ENCODE results near the gene SDSL. TPM values are rescaled to one million over a fixed set of nuclear protein-coding genes. Genes with fewer than 3 reads are reported as not detected.

The SDSL gene
- polyA plus RNA-seq, 3 donors, result 4.9 to 9.9 (median 8.0) TPM

DNA sequence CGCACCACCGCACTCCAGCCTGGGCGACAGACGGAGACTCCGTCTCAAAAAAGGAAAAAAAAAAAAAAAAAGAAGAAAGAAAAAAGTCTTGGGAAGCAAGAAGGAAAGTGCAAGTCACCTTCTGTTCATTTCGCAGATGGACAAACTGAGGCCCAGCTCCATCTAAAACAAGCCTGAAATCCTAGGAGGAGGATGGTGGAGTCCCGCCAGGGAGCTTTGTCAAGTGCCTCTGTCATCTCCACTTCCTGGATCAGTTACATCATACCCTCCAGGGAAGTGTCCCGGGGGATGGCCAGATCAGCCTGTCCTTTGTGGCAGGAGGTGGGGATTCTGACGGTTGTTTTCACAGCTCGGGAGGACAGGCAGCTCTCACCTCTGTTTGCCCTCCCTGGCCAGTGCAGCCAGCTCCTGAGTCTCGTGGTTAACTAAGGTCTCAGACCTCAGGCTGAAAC, 8.7 kb upstream of the SDSL start:
- 59 to 67% (median 60%) methylated on average over 11 of the region's 11 CpGs for WGBS, 3 donors
- no peak overlapping the region for H3K27ac ChIP-seq (ENCODE audit: low read depth, low read length)

- no peak overlapping the region for H3K27ac ChIP-seq (ENCODE audit: low read depth, low read length)
- WGBS, 3 donors, result 86 to 91% (median 87%) methylated on average over 9 of the region's 9 CpGs
These were observed 7.6 kb upstream of the SDSL start for GRCh38 chr12:113414519-113415038.

DNA sequence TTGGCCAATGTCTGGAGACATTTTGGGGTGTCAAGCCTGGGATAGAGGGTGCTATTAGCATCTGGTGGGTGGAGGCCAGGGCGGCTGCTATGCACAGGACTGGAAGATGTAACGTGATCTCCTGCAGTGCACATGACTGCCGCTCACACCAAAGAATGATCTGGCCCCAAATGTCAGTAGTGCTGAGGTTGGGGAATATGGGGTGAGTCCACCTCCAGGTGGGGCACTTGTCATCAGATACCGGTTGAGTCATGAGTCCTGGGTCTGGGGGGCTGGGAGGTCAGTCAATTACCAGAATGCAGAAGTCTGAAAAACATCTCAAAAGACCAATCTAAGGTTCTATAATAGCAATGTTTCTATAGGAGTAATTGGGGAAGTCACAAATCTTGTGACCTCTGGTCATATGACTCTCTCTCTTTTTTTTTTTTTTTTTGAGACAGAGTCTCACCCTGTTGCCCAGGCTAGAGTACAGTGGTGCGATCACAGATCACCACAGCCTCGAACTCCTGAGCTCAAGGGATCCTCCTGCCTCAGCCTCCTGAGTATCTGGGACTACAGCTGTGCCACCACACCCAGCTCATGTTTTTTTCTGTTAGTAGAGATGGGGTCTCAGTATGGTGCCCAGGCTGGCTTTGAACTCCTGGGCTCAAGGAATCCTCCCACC, 6.0 kb upstream of the SDSL start:
- 53 to 58% (median 53%) methylated on average over 6 of the region's 6 CpGs for WGBS, 3 donors
- H3K27ac ChIP-seq (ENCODE audit: low read depth, low read length), result no peak overlapping the region

DNA sequence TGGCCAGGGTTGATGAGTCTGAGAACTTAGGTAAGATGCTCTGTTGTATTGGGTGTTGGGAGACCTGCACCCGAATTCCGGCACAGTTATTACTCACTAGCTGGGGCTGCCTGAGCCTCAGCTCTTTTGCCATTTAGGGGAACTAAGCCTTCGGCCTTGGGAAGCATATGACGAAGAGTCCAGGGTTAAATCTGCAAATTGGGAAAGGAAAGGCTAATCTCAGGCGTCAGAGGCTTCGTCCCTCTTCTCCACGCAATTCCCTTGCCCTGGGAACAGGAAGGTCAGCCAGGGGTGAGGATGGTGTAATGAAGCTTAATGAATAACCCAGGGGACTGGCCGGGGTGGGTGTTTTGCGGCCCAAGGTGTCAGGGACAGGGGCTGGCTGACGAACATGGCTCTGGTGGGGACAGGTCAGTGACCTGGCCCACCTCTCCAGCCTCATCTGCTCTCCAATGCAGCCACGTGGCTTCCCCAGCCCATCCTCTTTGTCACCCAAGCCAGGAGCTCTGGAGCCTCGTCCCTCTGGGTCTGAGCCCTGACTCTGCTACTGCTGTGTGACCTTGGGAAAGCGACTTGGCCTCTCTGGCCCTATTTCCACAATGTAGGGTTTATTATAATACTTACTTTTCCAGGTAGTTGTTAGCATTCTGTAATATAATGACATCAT, 3.8 kb upstream of the SDSL start:
- no peak overlapping the region for H3K27ac ChIP-seq (ENCODE audit: low read depth, low read length)
- 24 to 52% (median 36%) methylated on average over 13 of the region's 13 CpGs for WGBS, 3 donors

DNA sequence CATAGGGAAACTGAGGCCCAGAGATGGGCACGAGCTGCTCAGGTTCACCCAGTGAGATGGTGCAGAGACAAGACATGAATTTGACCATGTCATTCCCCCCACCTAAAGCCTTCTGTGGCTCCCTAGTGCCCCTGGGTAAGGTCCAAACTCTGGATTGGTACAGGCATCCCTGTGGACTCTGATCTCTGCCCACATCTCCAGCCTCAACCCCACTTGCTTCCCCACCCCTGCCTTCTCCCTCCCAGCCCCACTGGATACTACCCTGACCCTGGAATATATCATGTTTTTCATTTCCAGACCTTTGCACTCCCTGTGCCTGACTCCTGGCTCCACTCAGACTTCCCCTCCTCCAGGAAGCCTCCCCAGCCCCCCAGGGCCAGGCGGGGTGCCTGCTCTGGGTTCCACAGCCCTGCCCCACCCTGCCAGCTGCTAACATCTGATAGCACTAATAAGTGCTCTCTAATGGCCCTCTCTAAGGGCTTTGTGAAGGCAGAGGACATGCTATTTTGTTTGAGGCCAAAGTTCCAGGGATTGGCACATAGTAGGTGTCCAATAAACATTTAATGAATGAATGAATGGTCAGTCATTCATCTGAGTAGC, 1.1 kb upstream of the SDSL start:
- no peak overlapping the region for H3K27ac ChIP-seq (ENCODE audit: low read depth, low read length)
- 61 to 65% (median 61%) methylated on average over 2 of the region's 2 CpGs for WGBS, 3 donors

DNA sequence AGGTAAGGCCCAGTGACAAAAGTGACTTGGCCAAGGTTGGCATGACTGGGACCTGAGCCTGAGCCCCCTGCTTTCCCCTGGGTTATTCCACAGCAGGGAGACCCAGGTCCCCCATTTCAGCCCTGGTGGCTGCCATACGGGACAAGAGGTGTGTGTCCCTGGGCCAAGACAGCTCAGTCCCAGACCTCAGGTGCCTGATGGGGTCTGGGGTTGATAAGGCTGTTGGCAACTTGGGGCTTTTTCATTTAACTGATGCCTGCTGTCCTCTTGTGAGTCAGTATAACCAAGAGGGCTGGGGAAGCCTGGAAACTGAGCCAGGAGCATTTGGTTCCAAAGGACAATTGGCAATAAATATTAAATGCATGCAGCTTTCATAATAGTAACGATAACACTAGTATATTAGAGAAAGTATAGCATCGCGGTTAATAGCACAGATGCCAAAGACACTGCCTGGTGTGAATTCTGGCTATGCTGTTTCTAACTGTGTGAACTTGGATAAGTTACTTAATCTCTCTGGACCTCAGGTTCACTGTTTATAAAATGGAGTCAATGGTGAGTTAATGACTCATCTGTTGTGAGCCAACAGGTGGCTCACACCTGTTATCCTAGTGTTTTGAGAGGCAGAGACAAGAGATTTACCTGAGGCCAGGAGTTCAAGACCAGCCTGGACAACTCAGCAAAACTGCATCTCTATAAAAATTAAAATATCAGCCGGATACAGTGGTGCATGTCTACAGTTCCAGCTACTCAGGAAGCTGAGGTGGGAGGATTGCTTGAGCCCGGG, 898 bp downstream of the SDSL start:
- H3K27ac ChIP-seq (ENCODE audit: low read depth, low read length), result no peak overlapping the region
- 60 to 81% (median 79%) methylated on average over 6 of the region's 6 CpGs for WGBS, 3 donors

DNA sequence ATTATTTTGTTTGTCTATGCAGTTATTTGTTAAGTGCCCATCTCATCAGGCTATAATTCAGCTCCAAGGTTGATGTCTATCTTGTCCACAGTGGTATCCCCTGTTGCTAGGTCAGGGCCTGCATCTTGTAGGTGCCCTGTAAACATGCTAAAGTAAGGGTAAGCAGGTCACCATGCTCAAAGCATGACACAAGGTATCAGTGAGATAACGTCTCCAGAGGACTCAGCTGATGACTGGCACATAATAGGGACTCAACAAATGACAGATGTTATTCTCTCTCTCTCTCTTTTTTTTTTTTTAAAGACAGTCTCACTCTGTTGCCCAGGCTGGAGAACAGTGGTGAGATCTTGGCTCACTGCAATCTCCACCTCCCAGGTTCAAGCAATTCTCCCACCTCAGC, 2.3 kb downstream of the SDSL start:
- H3K27ac ChIP-seq (ENCODE audit: low read depth, low read length), result no peak overlapping the region
- 76 to 80% (median 79%) methylated on average over 1 of the region's 1 CpG for WGBS, 3 donors

DNA sequence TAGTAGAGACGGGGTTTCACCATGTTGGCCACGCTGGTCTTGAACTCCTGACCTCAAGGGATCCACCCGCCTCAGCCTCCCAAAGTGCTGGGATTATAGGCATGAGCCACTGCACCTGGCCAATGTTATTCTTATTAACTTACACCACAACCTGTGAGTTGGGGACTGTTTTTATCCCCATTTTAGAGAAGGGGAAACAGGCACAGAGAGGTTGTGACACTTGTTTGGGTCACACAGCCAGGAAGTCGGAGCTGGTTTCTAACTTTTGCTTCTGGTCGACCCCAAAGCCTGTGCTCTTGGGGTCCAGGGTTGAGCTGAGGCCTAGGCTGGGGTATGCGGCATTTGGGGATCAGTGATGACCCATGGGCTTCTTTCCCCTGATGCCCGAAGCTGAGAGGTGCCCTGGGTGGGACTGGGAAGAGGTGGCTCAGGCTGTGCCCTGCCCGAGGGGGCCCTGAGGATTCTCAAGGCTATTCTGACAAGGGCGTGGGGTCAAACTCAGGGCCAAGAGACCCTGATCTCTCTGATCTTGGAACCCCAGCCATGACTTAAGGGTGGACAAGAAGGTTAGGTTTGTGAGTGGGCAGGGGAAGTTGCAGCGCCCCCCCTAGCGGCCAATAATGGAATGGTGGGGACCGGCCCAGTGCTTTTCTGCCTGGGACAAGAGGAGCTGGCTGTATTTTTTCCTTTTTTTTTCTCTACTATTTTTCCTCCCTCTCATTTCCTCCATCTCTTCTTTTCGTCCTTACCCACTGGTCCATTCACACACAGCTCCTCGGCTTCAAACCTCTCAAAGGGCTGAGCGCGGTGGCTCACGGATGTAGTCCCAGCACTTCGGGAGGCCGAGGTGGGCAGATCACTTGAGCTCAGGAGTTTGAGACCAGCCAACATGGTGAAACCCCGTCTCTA, 3.0 kb downstream of the SDSL start:
- H3K27ac ChIP-seq (ENCODE audit: low read depth, low read length), result no peak overlapping the region
- WGBS, 3 donors, result 58 to 63% (median 62%) methylated on average over 20 of the region's 20 CpGs

- H3K27ac ChIP-seq (ENCODE audit: low read depth, low read length), result no peak overlapping the region
- 36 to 61% (median 40%) methylated on average over 11 of the region's 11 CpGs for WGBS, 3 donors
These were observed 3.8 kb downstream of the SDSL start for GRCh38 chr12:113425960-113426453.

DNA sequence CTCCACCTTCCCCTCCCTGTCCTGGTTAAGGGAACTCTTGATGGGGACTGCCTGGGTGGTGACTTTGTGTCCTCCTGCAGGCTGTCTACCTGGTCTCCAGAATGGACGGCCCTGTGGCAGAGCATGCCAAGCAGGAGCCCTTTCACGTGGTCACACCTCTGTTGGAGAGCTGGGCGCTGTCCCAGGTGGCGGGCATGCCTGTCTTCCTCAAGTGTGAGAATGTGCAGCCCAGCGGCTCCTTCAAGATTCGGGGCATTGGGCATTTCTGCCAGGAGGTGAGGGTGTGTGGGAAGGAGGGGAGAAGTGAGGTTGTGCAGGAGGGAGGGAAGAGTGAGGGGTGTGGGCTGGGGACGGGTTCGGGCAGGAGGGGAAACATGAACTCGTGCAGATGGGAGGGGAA, 5.7 kb downstream of the SDSL start:
- H3K27ac ChIP-seq (ENCODE audit: low read depth, low read length), result no peak overlapping the region
- 69 to 78% (median 78%) methylated on average over 9 of the region's 9 CpGs for WGBS, 3 donors

DNA sequence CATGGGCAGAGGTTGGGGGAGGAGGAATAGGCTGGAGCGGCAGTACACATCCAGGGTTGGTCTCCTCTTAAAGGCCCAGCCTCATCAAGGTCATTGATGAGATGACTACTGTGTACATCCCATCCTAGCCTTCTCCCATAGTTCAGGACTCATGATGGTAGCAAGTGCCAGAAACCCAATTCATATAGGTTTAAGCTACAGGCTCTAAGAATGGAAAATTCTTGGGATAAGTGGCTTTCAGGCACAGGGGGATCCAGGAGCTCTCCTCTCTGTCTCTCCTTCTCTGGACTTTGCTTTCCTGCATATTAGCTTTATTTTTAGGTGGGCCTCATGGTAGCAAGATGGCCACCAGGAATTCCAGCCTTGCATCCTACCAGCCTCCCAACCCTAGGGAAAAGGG, 6.3 kb downstream of the SDSL start:
- no peak overlapping the region for H3K27ac ChIP-seq (ENCODE audit: low read depth, low read length)
- 71 to 92% (median 81%) methylated on average over 1 of the region's 1 CpG for WGBS, 3 donors

DNA sequence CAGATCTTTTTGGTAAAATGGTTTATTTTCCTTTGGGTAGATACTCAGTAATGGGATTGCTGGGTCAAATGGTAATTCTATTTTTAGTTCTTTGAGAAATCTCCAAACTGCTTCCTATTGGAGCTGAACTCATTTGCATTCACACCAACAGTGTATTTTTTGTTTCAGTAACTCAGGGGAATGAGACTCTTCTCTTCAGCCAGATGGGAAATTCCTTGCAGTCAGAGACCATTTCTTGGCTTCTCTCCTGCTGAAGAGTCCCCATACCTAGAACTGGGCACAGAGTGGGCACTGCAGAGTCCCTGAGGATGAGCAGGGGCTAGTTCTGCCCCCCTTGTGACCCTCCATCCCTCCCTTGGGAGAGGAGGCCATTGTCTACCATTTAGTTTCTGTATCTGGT, 10.8 kb downstream of the SDSL start:
- H3K27ac ChIP-seq (ENCODE audit: low read depth, low read length), result no peak overlapping the region

- 87 to 95% (median 88%) methylated on average over 5 of the region's 5 CpGs for WGBS, 3 donors
- H3K27ac ChIP-seq (ENCODE audit: low read depth, low read length), result no peak overlapping the region
These were observed 13.2 kb downstream of the SDSL start for GRCh38 chr12:113435367-113435766.

DNA sequence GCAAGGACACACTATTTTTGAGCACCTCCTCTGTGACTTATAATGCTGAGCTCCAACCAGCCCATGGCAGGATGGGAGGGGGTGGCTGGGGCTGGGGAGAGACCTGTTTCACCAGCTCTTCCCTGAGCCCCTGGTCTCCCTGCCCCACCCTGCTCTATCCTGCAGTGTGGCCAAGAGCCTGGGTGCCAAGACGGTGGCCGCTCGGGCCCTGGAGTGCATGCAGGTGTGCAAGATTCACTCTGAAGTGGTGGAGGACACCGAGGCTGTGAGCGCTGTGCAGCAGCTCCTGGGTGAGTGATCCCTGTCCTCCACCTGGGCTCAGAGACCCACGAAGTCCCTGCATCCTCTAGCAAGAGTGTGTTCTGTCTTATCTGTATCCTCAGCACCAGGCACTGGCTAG, 14.4 kb downstream of the SDSL start:
- WGBS, 3 donors, result 85 to 92% (median 88%) methylated on average over 6 of the region's 6 CpGs
- no peak overlapping the region for H3K27ac ChIP-seq (ENCODE audit: low read depth, low read length)

DNA sequence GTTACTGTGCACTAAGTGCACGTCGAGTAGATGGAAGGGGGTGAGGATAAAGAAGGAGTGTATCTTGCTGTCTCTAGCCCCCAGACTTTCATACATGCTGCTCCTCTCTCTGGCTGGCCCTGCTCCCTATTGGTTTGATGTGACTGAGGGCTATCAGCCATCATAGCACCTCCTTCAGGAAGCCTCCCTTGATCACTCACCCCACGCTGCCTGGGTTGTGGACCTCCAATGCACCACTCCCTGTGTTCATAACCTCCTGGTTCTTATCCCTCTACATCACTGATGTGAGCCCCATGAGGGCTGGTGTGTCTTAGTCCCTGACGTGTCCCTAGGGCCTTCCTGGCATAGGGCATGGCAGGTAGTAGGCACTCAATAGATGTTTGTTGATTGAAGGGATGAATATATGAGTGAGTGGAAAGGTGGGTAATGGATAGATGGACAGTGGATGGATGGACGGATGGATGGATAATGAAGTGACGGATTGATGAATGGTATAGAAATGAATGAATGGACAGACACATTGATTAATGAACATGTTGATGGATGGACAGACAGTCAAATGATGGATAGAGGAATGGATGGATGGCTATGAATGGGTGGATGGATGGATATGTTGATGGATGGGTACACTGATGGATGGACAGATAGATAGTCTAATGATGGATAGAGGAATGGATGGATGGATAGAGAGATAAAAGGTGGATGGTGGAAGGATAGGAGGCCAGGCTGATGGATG, 15.0 kb downstream of the SDSL start:
- WGBS, 3 donors, result 84 to 89% (median 85%) methylated on average over 6 of the region's 6 CpGs
- no peak overlapping the region for H3K27ac ChIP-seq (ENCODE audit: low read depth, low read length)

- 64 to 76% (median 68%) methylated on average over 9 of the region's 9 CpGs for WGBS, 3 donors
- no peak overlapping the region for H3K27ac ChIP-seq (ENCODE audit: low read depth, low read length)
These were observed 15.5 kb downstream of the SDSL start for GRCh38 chr12:113437729-113438100.

Data from adipose tissue (tissue), 3 donors.